ENCODE data around the gene PLAAT2. TPM values are rescaled to one million over a fixed set of nuclear protein-coding genes. Genes with fewer than 3 reads are reported as not detected.

PLAAT2 gene
- total RNA-seq, 2 donors from 2014 or later = not detected

DNA sequence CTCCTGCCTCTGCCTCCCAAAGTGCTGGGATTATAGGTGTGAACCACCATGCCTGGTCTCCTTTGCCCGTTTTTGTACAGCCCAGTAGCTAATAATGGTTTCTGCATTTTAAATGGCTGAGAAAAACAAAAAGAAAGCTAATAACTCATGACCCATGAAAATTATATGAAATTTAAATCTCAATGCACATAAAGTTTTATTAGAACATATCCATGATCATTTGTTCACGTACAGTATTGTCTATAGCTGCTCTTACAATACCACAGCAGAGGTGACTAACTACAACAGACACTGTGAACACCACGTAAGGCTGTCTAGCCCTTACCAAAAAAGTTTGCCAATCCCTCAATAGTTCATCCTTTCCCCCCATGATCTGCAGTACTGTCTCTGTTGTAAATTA, 6.4 kb upstream of the PLAAT2 start:
- H3K4me3 ChIP-seq (ENCODE audit: low read length) = no peak overlapping the region
- no peak for DNase-seq
- H3K4me1 ChIP-seq (ENCODE audit: control insufficient read depth, insufficient read depth, low read length) = no peaks in the 10 kb centered on the region
- H3K27ac Mint-ChIP-seq = no peak overlapping the region
- no peak overlapping the region for H3K27ac ChIP-seq (ENCODE audit: low read depth, low read length)
- no peaks in the 10 kb centered on the region for H3K27me3 Mint-ChIP-seq (ENCODE audit: insufficient read depth)
- H3K36me3 Mint-ChIP-seq (ENCODE audit: low read depth) = peaks cover 7% of the 10 kb centered on the region
- H3K9me3 Mint-ChIP-seq = no peaks in the 10 kb centered on the region
- TF ChIP-seq, protein P1, sequence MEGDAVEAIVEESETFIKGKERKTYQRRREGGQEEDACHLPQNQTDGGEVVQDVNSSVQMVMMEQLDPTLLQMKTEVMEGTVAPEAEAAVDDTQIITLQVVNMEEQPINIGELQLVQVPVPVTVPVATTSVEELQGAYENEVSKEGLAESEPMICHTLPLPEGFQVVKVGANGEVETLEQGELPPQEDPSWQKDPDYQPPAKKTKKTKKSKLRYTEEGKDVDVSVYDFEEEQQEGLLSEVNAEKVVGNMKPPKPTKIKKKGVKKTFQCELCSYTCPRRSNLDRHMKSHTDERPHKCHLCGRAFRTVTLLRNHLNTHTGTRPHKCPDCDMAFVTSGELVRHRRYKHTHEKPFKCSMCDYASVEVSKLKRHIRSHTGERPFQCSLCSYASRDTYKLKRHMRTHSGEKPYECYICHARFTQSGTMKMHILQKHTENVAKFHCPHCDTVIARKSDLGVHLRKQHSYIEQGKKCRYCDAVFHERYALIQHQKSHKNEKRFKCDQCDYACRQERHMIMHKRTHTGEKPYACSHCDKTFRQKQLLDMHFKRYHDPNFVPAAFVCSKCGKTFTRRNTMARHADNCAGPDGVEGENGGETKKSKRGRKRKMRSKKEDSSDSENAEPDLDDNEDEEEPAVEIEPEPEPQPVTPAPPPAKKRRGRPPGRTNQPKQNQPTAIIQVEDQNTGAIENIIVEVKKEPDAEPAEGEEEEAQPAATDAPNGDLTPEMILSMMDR (conservative IDR thresholded peaks at IDR 0.05) = no peak
- H3K4me1 Mint-ChIP-seq = peaks cover 10% of the 10 kb centered on the region
- no peak overlapping the region for H3K9ac ChIP-seq (ENCODE audit: extremely low read depth, low read length, poor library complexity, severe bottlenecking)
- 80 to 97% methylated on average over 1 to 3 of the region's 3 CpGs for WGBS, 2 experiments (ENCODE audit: insufficient coverage in 1 of 2, insufficient read length in 1 of 2)
- no peak overlapping the region for H3K4me3 Mint-ChIP-seq
- no peaks in the 10 kb centered on the region for H3K9me3 ChIP-seq (ENCODE audit: control insufficient read depth, low read length)
- peaks cover 4% of the 10 kb centered on the region for H3K36me3 ChIP-seq (ENCODE audit: control insufficient read depth, insufficient read depth, low read length)
- H3K27me3 ChIP-seq (ENCODE audit: control insufficient read depth, insufficient read depth, low read length, poor library complexity, severe bottlenecking) = no peaks in the 10 kb centered on the region

- H3K27ac ChIP-seq (ENCODE audit: low read depth, low read length) = no peak overlapping the region
- H3K27me3 ChIP-seq (ENCODE audit: control insufficient read depth, insufficient read depth, low read length, poor library complexity, severe bottlenecking) = no peaks in the 10 kb centered on the region
- TF ChIP-seq, protein P1 (conservative IDR thresholded peaks at IDR 0.05) = no peak
- Mint-ChIP-seq H3K4me1 (peaks cover 10% of the 10 kb centered on the region), H3K36me3 (ENCODE audit: low read depth) (no peaks in the 10 kb centered on the region), H3K4me3 (no peak overlapping the region), H3K27me3 (ENCODE audit: insufficient read depth) (no peaks in the 10 kb centered on the region), H3K9me3 (no peaks in the 10 kb centered on the region), H3K27ac (peak overlapping the region; percentile 58)
- WGBS, 2 experiments (ENCODE audit: insufficient coverage in 1 of 2, insufficient read length in 1 of 2) = 84 to 88% methylated on average over 5 of the region's 5 CpGs
- DNase-seq = no peak
- no peaks in the 10 kb centered on the region for H3K9me3 ChIP-seq (ENCODE audit: control insufficient read depth, low read length)
- no peaks in the 10 kb centered on the region for H3K4me1 ChIP-seq (ENCODE audit: control insufficient read depth, insufficient read depth, low read length)
- H3K9ac ChIP-seq (ENCODE audit: extremely low read depth, low read length, poor library complexity, severe bottlenecking) = no peak overlapping the region
- no peak overlapping the region for H3K4me3 ChIP-seq (ENCODE audit: low read length)
- H3K36me3 ChIP-seq (ENCODE audit: control insufficient read depth, insufficient read depth, low read length) = no peaks in the 10 kb centered on the region
These were observed 4.1 kb upstream of the PLAAT2 start for GRCh38 chr11:63567044-63567840.

DNA sequence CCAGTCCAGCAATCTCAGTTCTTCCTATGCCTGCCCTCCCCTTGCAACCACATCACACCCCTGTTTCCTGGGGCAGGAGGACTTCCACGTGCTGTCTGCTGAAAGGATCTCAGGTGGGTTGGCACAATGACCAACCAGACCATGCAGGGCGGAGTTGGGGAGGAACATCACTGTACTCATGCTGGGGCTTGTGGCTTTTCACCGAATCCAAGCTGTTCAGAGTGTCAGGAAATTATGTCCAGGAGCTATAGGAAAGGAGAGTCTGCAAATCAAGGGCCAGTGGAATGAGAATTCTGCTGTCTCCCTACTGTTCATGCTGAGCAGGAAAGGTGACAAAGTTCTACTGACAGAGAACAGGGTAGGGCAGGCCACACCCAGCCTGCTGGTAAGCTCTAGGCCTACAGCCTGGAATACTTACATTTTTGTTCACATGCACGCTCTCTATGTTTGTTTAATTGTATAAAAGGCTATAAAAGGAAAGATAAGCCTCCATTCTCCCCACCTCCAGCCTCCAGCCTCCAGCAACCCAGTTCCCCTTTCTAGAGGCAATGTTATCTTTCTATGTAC, 1.7 kb upstream of the PLAAT2 start:
- no peak for DNase-seq
- 91 to 100% methylated on average over 2 to 3 of the region's 4 CpGs for WGBS, 2 experiments (ENCODE audit: insufficient coverage in 1 of 2, insufficient read length in 1 of 2)
- no peaks in the 10 kb centered on the region for H3K9me3 Mint-ChIP-seq
- no peaks in the 10 kb centered on the region for H3K27me3 Mint-ChIP-seq (ENCODE audit: insufficient read depth)
- TF ChIP-seq, protein P1 (conservative IDR thresholded peaks at IDR 0.05) = no peak
- H3K4me1 Mint-ChIP-seq = peaks cover 10% of the 10 kb centered on the region
- no peak overlapping the region for H3K4me3 Mint-ChIP-seq
- H3K36me3 Mint-ChIP-seq (ENCODE audit: low read depth) = no peaks in the 10 kb centered on the region
- no peaks in the 10 kb centered on the region for H3K9me3 ChIP-seq (ENCODE audit: control insufficient read depth, low read length)
- H3K36me3 ChIP-seq (ENCODE audit: control insufficient read depth, insufficient read depth, low read length) = no peaks in the 10 kb centered on the region
- H3K4me1 ChIP-seq (ENCODE audit: control insufficient read depth, insufficient read depth, low read length) = no peaks in the 10 kb centered on the region
- no peak overlapping the region for H3K9ac ChIP-seq (ENCODE audit: extremely low read depth, low read length, poor library complexity, severe bottlenecking)
- H3K27ac ChIP-seq (ENCODE audit: low read depth, low read length) = no peak overlapping the region
- H3K27ac Mint-ChIP-seq = no peak overlapping the region
- no peak overlapping the region for H3K4me3 ChIP-seq (ENCODE audit: low read length)
- no peaks in the 10 kb centered on the region for H3K27me3 ChIP-seq (ENCODE audit: control insufficient read depth, insufficient read depth, low read length, poor library complexity, severe bottlenecking)

Measured in endodermal cell (in vitro differentiated cells).